MM.1S (cell line): ENCODE results near the gene PUDP.

Experiments
- DNase-seq: peaks from one replicate; pipeline ENCODE4 v3.0.0-alpha.2; 2015
- H2AFZ ChIP-seq: fragments of 300-600 bp; sonication (generic); 2 replicates; pipeline ENCODE4 v1.6.0; 2016; ENCODE audit warnings: antibody characterized with exemption, low read length
- H3F3A ChIP-seq: fragments of 300-600 bp; sonication (generic); 2 replicates; pipeline ENCODE4 v1.6.1; 2016; ENCODE audit warnings: mild to moderate bottlenecking, antibody characterized with exemption, low read length, moderate library complexity, mixed read lengths; ENCODE audit not compliant: insufficient read depth
- H3K27ac ChIP-seq: fragments of 300-600 bp; sonication (generic); 2 replicates; pipeline ENCODE4 v1.5.1; 2016; ENCODE audit warnings: mild to moderate bottlenecking, low read length
- H3K27me3 ChIP-seq: fragments of 300-600 bp; sonication (generic); replicated peaks from 2 replicates; pipeline ENCODE4 v1.6.0; 2016; ENCODE audit warnings: low read length; ENCODE audit not compliant: insufficient read depth
- H3K36me3 ChIP-seq: fragments of 300-600 bp; sonication (generic); replicated peaks from 2 replicates; pipeline ENCODE4 v1.6.1; 2016; ENCODE audit warnings: mild to moderate bottlenecking, low read length, mixed read lengths; ENCODE audit not compliant: insufficient read depth
- H3K4me1 ChIP-seq: fragments of 300-600 bp; sonication (generic); 2 replicates; pipeline ENCODE4 v1.6.1; 2016; ENCODE audit warnings: low read length, mixed read lengths
- H3K4me2 ChIP-seq: fragments of 300-600 bp; sonication (generic); 2 replicates; pipeline ENCODE4 v1.6.0; 2016; ENCODE audit warnings: low read depth, low read length
- H3K4me3 ChIP-seq: fragments of 300-600 bp; sonication (generic); 2 replicates; pipeline ENCODE4 v1.5.1; 2016; ENCODE audit warnings: low read length, mixed read lengths
- H3K79me2 ChIP-seq: fragments of 300-600 bp; sonication (generic); 2 replicates; pipeline ENCODE4 v1.6.1; 2016; ENCODE audit warnings: mixed run types, low read length, mixed read lengths
- H3K9ac ChIP-seq: fragments of 300-600 bp; sonication (generic); 2 replicates; pipeline ENCODE4 v1.6.1; 2016; ENCODE audit warnings: low read length, mixed read lengths
- H3K9me2 ChIP-seq: fragments of 300-600 bp; sonication (generic); replicated peaks from 2 replicates; pipeline ENCODE4 v1.6.1; 2016; ENCODE audit warnings: mild to moderate bottlenecking, low read length, mixed read lengths; ENCODE audit not compliant: insufficient read depth
- H3K9me3 ChIP-seq: fragments of 300-600 bp; sonication (generic); replicated peaks from 2 replicates; pipeline ENCODE4 v1.6.1; 2016; ENCODE audit warnings: mild to moderate bottlenecking, low read length, mixed read lengths; ENCODE audit not compliant: insufficient read depth
- H4K20me1 ChIP-seq: fragments of 300-600 bp; sonication (generic); 2 replicates; pipeline ENCODE4 v1.6.1; 2016; ENCODE audit warnings: mild to moderate bottlenecking, low read length, moderate library complexity, mixed read lengths; ENCODE audit not compliant: insufficient read depth
- EZH2 ChIP-seq: fragments of 300-600 bp; sonication (generic); optimal IDR thresholded peaks from 2 replicates; pipeline ENCODE3; 2017; ENCODE audit warnings: low read depth, mild to moderate bottlenecking, antibody characterized with exemption, low read length, mixed read lengths
- EZH2phosphoT487 ChIP-seq: fragments of 300-600 bp; sonication (generic); IDR thresholded peaks from 2 replicates; pipeline ENCODE4 v1.6.1; 2018; ENCODE audit warnings: antibody characterized with exemption, low read length
- TF ChIP-seq, protein P1 (sequence below): fragments of 300-600 bp; sonication (generic); IDR thresholded peaks from 2 replicates; pipeline ENCODE4 v1.5.1; 2016; ENCODE audit warnings: antibody characterized with exemption, low read length, mixed read lengths

The PUDP gene

DNA sequence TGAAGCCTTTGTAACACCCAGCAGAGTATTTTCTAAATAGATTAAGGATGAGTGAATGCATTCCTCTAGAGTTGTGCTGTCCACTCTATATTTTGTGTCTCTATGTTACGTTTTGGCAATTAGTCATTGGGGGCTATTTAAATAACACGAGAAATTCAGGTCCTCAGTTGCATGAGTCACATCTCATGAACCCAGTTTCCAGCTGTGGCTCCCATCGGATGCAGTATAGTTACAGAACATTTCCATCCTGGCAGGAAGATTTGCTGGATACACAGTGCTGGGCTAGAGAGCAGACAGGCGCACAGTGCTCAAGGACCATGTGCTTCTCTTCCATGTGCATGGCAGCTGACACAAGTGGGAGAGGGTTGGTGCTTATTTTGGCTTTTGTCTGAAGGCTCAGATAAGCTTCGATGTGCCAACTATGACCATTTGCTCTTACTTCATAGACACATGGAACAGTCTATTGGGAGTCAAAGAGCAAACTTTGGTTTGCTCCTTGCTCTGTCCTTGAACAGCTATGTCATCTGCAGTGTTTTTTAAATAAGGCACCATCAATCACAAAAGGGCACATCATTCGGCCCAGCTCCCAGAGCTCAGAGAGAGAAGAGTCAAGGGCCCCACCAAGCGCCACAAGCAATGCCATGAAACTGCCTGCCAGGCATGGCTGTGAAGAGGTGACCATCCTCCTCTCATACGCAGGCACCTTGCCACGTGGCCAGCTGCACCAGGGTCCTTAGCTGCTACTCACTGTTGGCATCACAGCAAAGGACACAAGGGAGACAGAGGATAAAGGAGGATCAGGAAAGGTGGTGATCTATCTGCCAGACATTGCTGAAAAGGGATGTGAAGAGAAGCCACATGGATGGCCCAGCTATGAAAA, 8.5 kb downstream of the PUDP start:
- H3K4me1 ChIP-seq: no peaks in the 10 kb centered on the region
- H3K36me3 ChIP-seq: no peaks in the 10 kb centered on the region
- no peak overlapping the region for H3K4me2 ChIP-seq
- TF ChIP-seq, protein P1, sequence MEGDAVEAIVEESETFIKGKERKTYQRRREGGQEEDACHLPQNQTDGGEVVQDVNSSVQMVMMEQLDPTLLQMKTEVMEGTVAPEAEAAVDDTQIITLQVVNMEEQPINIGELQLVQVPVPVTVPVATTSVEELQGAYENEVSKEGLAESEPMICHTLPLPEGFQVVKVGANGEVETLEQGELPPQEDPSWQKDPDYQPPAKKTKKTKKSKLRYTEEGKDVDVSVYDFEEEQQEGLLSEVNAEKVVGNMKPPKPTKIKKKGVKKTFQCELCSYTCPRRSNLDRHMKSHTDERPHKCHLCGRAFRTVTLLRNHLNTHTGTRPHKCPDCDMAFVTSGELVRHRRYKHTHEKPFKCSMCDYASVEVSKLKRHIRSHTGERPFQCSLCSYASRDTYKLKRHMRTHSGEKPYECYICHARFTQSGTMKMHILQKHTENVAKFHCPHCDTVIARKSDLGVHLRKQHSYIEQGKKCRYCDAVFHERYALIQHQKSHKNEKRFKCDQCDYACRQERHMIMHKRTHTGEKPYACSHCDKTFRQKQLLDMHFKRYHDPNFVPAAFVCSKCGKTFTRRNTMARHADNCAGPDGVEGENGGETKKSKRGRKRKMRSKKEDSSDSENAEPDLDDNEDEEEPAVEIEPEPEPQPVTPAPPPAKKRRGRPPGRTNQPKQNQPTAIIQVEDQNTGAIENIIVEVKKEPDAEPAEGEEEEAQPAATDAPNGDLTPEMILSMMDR: no peak
- no peak for TF ChIP-seq EZH2
- TF ChIP-seq EZH2phosphoT487: no peak
- H3K9me3 ChIP-seq: no peaks in the 10 kb centered on the region
- peaks cover 25% of the 10 kb centered on the region for H3K79me2 ChIP-seq
- no peak overlapping the region for H3K9ac ChIP-seq
- no peak overlapping the region for H2AFZ ChIP-seq
- H3K27ac ChIP-seq: no peak overlapping the region
- no peaks in the 10 kb centered on the region for H3F3A ChIP-seq
- no peaks in the 10 kb centered on the region for H4K20me1 ChIP-seq
- no peak for DNase-seq
- no peaks in the 10 kb centered on the region for H3K9me2 ChIP-seq
- no peak overlapping the region for H3K4me3 ChIP-seq
- H3K27me3 ChIP-seq: no peaks in the 10 kb centered on the region

DNA sequence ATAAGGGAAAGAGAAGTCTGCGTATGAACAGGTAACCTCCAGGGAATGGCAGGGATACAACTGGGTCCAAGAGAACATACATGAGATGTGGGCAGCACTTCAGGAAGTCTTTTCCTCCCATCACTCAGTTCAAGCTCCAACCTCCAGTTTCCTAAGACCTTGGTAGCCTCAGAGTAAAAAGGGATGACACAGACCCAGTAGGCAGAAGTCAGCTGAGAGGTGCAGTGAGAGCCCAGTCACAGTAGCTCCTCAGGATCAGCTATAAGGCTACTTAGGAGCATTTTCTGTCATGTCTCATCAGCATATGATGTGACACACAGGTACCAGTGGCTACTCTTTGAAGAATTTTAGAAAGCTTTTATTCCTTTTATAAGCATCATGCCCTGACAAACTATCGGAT, 13.0 kb downstream of the PUDP start:
- no peak overlapping the region for H3K4me2 ChIP-seq
- no peaks in the 10 kb centered on the region for H3K36me3 ChIP-seq
- H3K79me2 ChIP-seq: peaks cover 45% of the 10 kb centered on the region
- no peaks in the 10 kb centered on the region for H3F3A ChIP-seq
- H2AFZ ChIP-seq: no peak overlapping the region
- no peaks in the 10 kb centered on the region for H3K4me1 ChIP-seq
- no peak overlapping the region for H3K27ac ChIP-seq
- H3K9me3 ChIP-seq: no peaks in the 10 kb centered on the region
- DNase-seq: no peak
- no peak overlapping the region for H3K9ac ChIP-seq
- TF ChIP-seq, protein P1: no peak
- no peak for TF ChIP-seq EZH2phosphoT487
- no peak for TF ChIP-seq EZH2
- H3K4me3 ChIP-seq: no peak overlapping the region
- no peaks in the 10 kb centered on the region for H3K27me3 ChIP-seq
- no peaks in the 10 kb centered on the region for H4K20me1 ChIP-seq
- no peaks in the 10 kb centered on the region for H3K9me2 ChIP-seq

DNA sequence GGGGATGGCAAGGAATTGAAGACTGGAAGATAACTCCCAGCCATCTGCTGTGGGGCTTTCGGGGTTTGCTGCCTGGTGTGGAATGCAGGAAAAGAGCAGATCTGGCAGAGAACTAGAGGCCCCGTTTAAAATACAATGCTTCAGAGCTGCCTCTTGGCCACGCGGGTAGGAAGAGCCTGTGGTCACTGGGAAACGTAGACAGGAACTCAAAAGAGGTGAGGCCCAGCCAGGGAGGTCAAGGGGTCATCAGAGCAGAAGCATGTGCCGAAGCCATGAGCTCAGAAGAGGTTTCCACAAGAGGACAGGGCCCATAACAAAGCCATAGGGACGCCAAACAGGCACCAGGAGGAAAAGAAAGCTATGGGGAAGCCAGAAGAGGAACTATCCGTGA, 14.9 kb downstream of the PUDP start:
- Histone ChIP-seq H3K79me2 (peaks cover 41% of the 10 kb centered on the region), H2AFZ (no peak overlapping the region), H3K4me2 (no peak overlapping the region)

More for the DNA sequence above, 14.9 kb downstream of the PUDP start:
- Histone ChIP-seq H3K9me3 (no peaks in the 10 kb centered on the region), H4K20me1 (no peaks in the 10 kb centered on the region), H3F3A (no peaks in the 10 kb centered on the region), H3K4me3 (no peak overlapping the region), H3K9ac (no peak overlapping the region), H3K9me2 (no peaks in the 10 kb centered on the region), H3K4me1 (no peaks in the 10 kb centered on the region), H3K36me3 (no peaks in the 10 kb centered on the region), H3K27me3 (no peaks in the 10 kb centered on the region), H3K27ac (no peak overlapping the region)
- TF ChIP-seq, protein P1: no peak
- TF ChIP-seq EZH2 (no peak), EZH2phosphoT487 (no peak)
- DNase-seq: no peak
